ENCODE measurements around the gene RIIAD1.
"Not testable (repeated sequence)": the region's sequence is repeated elsewhere in the genome, so short reads cannot be mapped to it uniquely, and the experiment has no call there.

The RIIAD1 gene

GRCh38 chr1:151681923-151682322, 39.4 kb upstream of the RIIAD1 start:
- Histone ChIP-seq H3K4me2 (no peak overlapping the region), H3K27ac (no peak overlapping the region)
- TF ChIP-seq, protein P1, sequence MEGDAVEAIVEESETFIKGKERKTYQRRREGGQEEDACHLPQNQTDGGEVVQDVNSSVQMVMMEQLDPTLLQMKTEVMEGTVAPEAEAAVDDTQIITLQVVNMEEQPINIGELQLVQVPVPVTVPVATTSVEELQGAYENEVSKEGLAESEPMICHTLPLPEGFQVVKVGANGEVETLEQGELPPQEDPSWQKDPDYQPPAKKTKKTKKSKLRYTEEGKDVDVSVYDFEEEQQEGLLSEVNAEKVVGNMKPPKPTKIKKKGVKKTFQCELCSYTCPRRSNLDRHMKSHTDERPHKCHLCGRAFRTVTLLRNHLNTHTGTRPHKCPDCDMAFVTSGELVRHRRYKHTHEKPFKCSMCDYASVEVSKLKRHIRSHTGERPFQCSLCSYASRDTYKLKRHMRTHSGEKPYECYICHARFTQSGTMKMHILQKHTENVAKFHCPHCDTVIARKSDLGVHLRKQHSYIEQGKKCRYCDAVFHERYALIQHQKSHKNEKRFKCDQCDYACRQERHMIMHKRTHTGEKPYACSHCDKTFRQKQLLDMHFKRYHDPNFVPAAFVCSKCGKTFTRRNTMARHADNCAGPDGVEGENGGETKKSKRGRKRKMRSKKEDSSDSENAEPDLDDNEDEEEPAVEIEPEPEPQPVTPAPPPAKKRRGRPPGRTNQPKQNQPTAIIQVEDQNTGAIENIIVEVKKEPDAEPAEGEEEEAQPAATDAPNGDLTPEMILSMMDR (conservative IDR thresholded peaks at IDR 0.05; ENCODE audit: low read depth, low read length), result no peak

GRCh38 chr1:151682901-151683300, 38.4 kb upstream of the RIIAD1 start:
- not testable (repeated sequence) for H4K20me1 ChIP-seq (ENCODE audit: insufficient read depth); H3K4me2 ChIP-seq; H3K4me3 ChIP-seq (IDR thresholded peaks at IDR 0.05; ENCODE audit: insufficient read depth, low read depth, low read length); H3K9ac ChIP-seq; H3K36me3 ChIP-seq (ENCODE audit: insufficient read depth); H3K27ac ChIP-seq; H3K79me2 ChIP-seq (ENCODE audit: insufficient read depth, low read depth); H2AFZ ChIP-seq (ENCODE audit: low read depth); H3K4me1 ChIP-seq (ENCODE audit: low read depth, poor library complexity, severe bottlenecking); H3K27me3 ChIP-seq (ENCODE audit: insufficient read depth, low read depth)

More at GRCh38 chr1:151681923-151682322, 39.4 kb upstream of the RIIAD1 start:
- Histone ChIP-seq H3K27me3 (ENCODE audit: insufficient read depth, low read depth) (no peaks in the 10 kb centered on the region), H4K20me1 (ENCODE audit: insufficient read depth) (no peaks in the 10 kb centered on the region), H3K79me2 (ENCODE audit: insufficient read depth, low read depth) (no peaks in the 10 kb centered on the region), H3K9ac (no peak overlapping the region), H3K36me3 (ENCODE audit: insufficient read depth) (no peaks in the 10 kb centered on the region; the same call in 1 of the 2 replicates), H3K4me3 (IDR thresholded peaks at IDR 0.05; ENCODE audit: insufficient read depth, low read depth, low read length) (no peak overlapping the region), H2AFZ (ENCODE audit: low read depth) (no peak overlapping the region), H3K4me1 (ENCODE audit: low read depth, poor library complexity, severe bottlenecking) (no peaks in the 10 kb centered on the region)

GRCh38 chr1:151684128-151684527, 37.2 kb upstream of the RIIAD1 start:
- H3K27me3 ChIP-seq (ENCODE audit: insufficient read depth, low read depth), result no peaks in the 10 kb centered on the region
- H3K36me3 ChIP-seq (ENCODE audit: insufficient read depth), result no peaks in the 10 kb centered on the region
- H3K4me2 ChIP-seq, result no peak overlapping the region
- H2AFZ ChIP-seq (ENCODE audit: low read depth), result no peak overlapping the region
- no peak overlapping the region for H3K9ac ChIP-seq
- no peaks in the 10 kb centered on the region for H3K79me2 ChIP-seq (ENCODE audit: insufficient read depth, low read depth)
- no peak overlapping the region for H3K4me3 ChIP-seq (IDR thresholded peaks at IDR 0.05; ENCODE audit: insufficient read depth, low read depth, low read length)
- H3K4me1 ChIP-seq (ENCODE audit: low read depth, poor library complexity, severe bottlenecking), result no peaks in the 10 kb centered on the region
- H4K20me1 ChIP-seq (ENCODE audit: insufficient read depth), result no peaks in the 10 kb centered on the region
- no peak overlapping the region for H3K27ac ChIP-seq
- TF ChIP-seq, protein P1 (conservative IDR thresholded peaks at IDR 0.05; ENCODE audit: low read depth, low read length), result no peak

DNA sequence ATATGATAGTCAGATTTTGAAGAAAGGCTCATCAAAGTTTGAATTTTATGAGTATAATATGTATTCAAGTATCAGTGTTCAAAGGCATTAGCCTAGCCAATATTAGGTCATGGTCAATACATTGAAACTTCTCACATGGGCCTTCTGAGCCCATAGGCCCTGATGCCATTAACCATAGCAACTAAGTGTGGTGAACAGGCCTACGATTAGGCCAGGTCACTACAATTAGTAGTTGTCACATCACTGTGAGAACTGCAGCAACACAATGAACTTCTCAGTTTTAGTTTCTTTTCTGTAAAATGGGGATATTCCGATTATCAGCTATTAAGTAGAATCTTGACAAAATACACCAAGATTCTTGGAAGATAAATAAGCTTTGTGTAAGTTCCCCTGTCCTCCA, 34.8 kb upstream of the RIIAD1 start:
- no peak overlapping the region for H3K4me3 ChIP-seq (IDR thresholded peaks at IDR 0.05; ENCODE audit: insufficient read depth, low read depth, low read length)
- no peaks in the 10 kb centered on the region for H3K79me2 ChIP-seq (ENCODE audit: insufficient read depth, low read depth)
- no peak overlapping the region for H3K9ac ChIP-seq
- H4K20me1 ChIP-seq (ENCODE audit: insufficient read depth), result no peaks in the 10 kb centered on the region
- H3K27ac ChIP-seq, result no peak overlapping the region
- no peaks in the 10 kb centered on the region for H3K27me3 ChIP-seq (ENCODE audit: insufficient read depth, low read depth)
- no peaks in the 10 kb centered on the region for H3K4me1 ChIP-seq (ENCODE audit: low read depth, poor library complexity, severe bottlenecking)
- no peak overlapping the region for H2AFZ ChIP-seq (ENCODE audit: low read depth)
- H3K36me3 ChIP-seq (ENCODE audit: insufficient read depth), result no peaks in the 10 kb centered on the region
- H3K4me2 ChIP-seq, result no peak overlapping the region
- TF ChIP-seq, protein P1 (conservative IDR thresholded peaks at IDR 0.05; ENCODE audit: low read depth, low read length), result no peak

GRCh38 chr1:151689494-151689893, 31.8 kb upstream of the RIIAD1 start:
- Histone ChIP-seq H3K36me3 (ENCODE audit: insufficient read depth) (no peaks in the 10 kb centered on the region), H3K4me1 (ENCODE audit: low read depth, poor library complexity, severe bottlenecking) (no peaks in the 10 kb centered on the region), H4K20me1 (ENCODE audit: insufficient read depth) (no peaks in the 10 kb centered on the region), H3K79me2 (ENCODE audit: insufficient read depth, low read depth) (no peaks in the 10 kb centered on the region), H2AFZ (ENCODE audit: low read depth) (no peak overlapping the region), H3K27me3 (ENCODE audit: insufficient read depth, low read depth) (no peaks in the 10 kb centered on the region), H3K4me2 (no peak overlapping the region), H3K4me3 (IDR thresholded peaks at IDR 0.05; ENCODE audit: insufficient read depth, low read depth, low read length) (no peak overlapping the region), H3K27ac (no peak overlapping the region), H3K9ac (no peak overlapping the region)
- TF ChIP-seq, protein P1 (conservative IDR thresholded peaks at IDR 0.05; ENCODE audit: low read depth, low read length), result no peak
